Thymus (tissue), 11 donors: ENCODE measurements around the gene ZNF75A. TPM values are rescaled to one million over a fixed set of nuclear protein-coding genes. Genes with fewer than 3 reads are reported as not detected.
A peak's percentile ranks its signal among the peaks of the same experiment; 100 is the strongest.
"Not testable (repeated sequence)": the region's sequence is repeated elsewhere in the genome, so short reads cannot be mapped to it uniquely, and the experiment has no call there.

ENCODE experiments used
- DNase-seq, 9 donors: peaks; one replicate each; pipeline ENCODE4 v3.0.0-alpha.2; 2013; ENCODE audit warnings: low spot score in 9 of 9, low read depth in 6 of 9, missing footprints in 1 of 9
- H3K27ac ChIP-seq, 2 donors: one replicate each; pipeline ENCODE4 v1.5.1; 2013; ENCODE audit warnings: control low read depth in 1 of 2, low read depth in 1 of 2, low read length in 1 of 2, mild to moderate bottlenecking in 1 of 2, moderate library complexity in 1 of 2
- H3K27me3 ChIP-seq, 2 donors: one replicate each; pipeline ENCODE4 v1.5.1; 2013; ENCODE audit warnings: low read length in 1 of 2; ENCODE audit not compliant: control insufficient read depth in 2 of 2, insufficient read depth in 1 of 2
- H3K36me3 ChIP-seq, 2 donors: one replicate each; pipeline ENCODE4 v1.5.1; 2013; ENCODE audit warnings: low read length in 1 of 2, mild to moderate bottlenecking in 1 of 2, moderate library complexity in 1 of 2; ENCODE audit not compliant: control insufficient read depth in 2 of 2, insufficient read depth in 2 of 2
- H3K4me1 ChIP-seq, 2 donors: one replicate each; pipeline ENCODE4 v1.5.1; 2013; ENCODE audit warnings: low read length in 2 of 2; ENCODE audit not compliant: control insufficient read depth in 2 of 2, insufficient read depth in 2 of 2
- H3K4me3 ChIP-seq, 2 donors: one replicate each; pipeline ENCODE4 v1.5.1; 2013; ENCODE audit warnings: low read length in 2 of 2, control low read depth in 1 of 2, mild to moderate bottlenecking in 1 of 2
- H3K9me3 ChIP-seq, 2 donors: one replicate each; pipeline ENCODE4 v1.5.1; 2013; ENCODE audit warnings: low read length in 1 of 2, mild to moderate bottlenecking in 1 of 2; ENCODE audit not compliant: control insufficient read depth in 2 of 2, insufficient read depth in 1 of 2
- WGBS: extraction: QIAGEN DNeasy Blood & Tissue Kit; methylation state at CpG from one replicate; pipeline ENCODE4 v1.1.7; 2013; 5-methylcytosine and 5-hydroxymethylcytosine counted together
- polyA plus RNA-seq: library from polyadenylated mRNA; stranded (reverse); fragments of 200-250 nt; gene quantifications from one replicate; pipeline ENCODE4 v1.2.3, GENCODE V29; 2013
- total RNA-seq: library from RNA; stranded (reverse); fragments of 120-200 nt; gene quantifications from one replicate; pipeline ENCODE4 v1.2.4, GENCODE V29; 2013
- donor health status: healthy.

The ZNF75A gene
- total and polyA plus RNA-seq, 2 donors: 25.9 to 44.7 TPM

GRCh38 chr16:3266873-3267537 is 38.3 kb upstream of the ZNF75A start:
- 89% methylated on average over 5 of the region's 5 CpGs for WGBS
- peaks cover 4 to 15% of the 10 kb centered on the region in 2 donors for H3K4me1 ChIP-seq
- no peak for DNase-seq
- peaks cover 0 to 28% of the 10 kb centered on the region in 2 donors for H3K9me3 ChIP-seq
- H3K27ac ChIP-seq: no peak overlapping the region
- H3K4me3 ChIP-seq: no peak overlapping the region
- no peaks in the 10 kb centered on the region for H3K36me3 ChIP-seq
- peaks cover 0 to 3% of the 10 kb centered on the region in 2 donors for H3K27me3 ChIP-seq

- Histone ChIP-seq H3K36me3 (no peaks in the 10 kb centered on the region), H3K27ac (no peak overlapping the region), H3K4me1 (peaks cover 4 to 13% of the 10 kb centered on the region in 2 donors), H3K4me3 (no peak overlapping the region), H3K9me3 (peaks cover 0 to 29% of the 10 kb centered on the region in 2 donors), H3K27me3 (peaks cover 0 to 3% of the 10 kb centered on the region in 2 donors)
- no peak for DNase-seq
- 93% methylated on average over 1 of the region's 1 CpG for WGBS
Measured at GRCh38 chr16:3268294-3268693, 37.0 kb upstream of the ZNF75A start.

GRCh38 chr16:3270718-3271117 is 34.6 kb upstream of the ZNF75A start:
- peaks cover 0 to 12% of the 10 kb centered on the region in 2 donors for H3K9me3 ChIP-seq
- 94% methylated on average over 5 of the region's 5 CpGs for WGBS
- H3K27me3 ChIP-seq, H3K4me3 ChIP-seq, H3K27ac ChIP-seq, H3K36me3 ChIP-seq, DNase-seq, H3K4me1 ChIP-seq: not testable (repeated sequence)

- H3K27me3 ChIP-seq, H3K4me3 ChIP-seq, DNase-seq, H3K27ac ChIP-seq, H3K36me3 ChIP-seq, H3K4me1 ChIP-seq: not testable (repeated sequence)
- WGBS: 95% methylated on average over 22 of the region's 22 CpGs
- peaks cover 0 to 11% of the 10 kb centered on the region in 2 donors for H3K9me3 ChIP-seq
Measured at GRCh38 chr16:3271281-3271680, 34.0 kb upstream of the ZNF75A start.

- Histone ChIP-seq H3K4me1 (no peaks in the 10 kb centered on the region), H3K4me3 (no peak overlapping the region), H3K27ac (no peak overlapping the region), H3K9me3 (peaks cover 0 to 10% of the 10 kb centered on the region in 2 donors), H3K36me3 (no peaks in the 10 kb centered on the region), H3K27me3 (peaks cover 0 to 5% of the 10 kb centered on the region in 2 donors)
- WGBS: 76% methylated on average over 4 of the region's 4 CpGs
- DNase-seq: no peak
Measured at GRCh38 chr16:3274490-3274889, 30.8 kb upstream of the ZNF75A start.

GRCh38 chr16:3274947-3275346 is 30.4 kb upstream of the ZNF75A start:
- no peak for DNase-seq
- H3K27ac ChIP-seq: no peak overlapping the region
- H3K4me1 ChIP-seq: no peaks in the 10 kb centered on the region
- no peaks in the 10 kb centered on the region for H3K36me3 ChIP-seq
- no peak overlapping the region for H3K4me3 ChIP-seq
- peaks cover 0 to 5% of the 10 kb centered on the region in 2 donors for H3K27me3 ChIP-seq
- peaks cover 0 to 6% of the 10 kb centered on the region in 2 donors for H3K9me3 ChIP-seq

GRCh38 chr16:3276679-3277078 is 28.6 kb upstream of the ZNF75A start:
- no peak for DNase-seq
- 91% methylated on average over 5 of the region's 5 CpGs for WGBS
- Histone ChIP-seq H3K4me3 (no peak overlapping the region), H3K9me3 (peaks cover 0 to 6% of the 10 kb centered on the region in 2 donors), H3K36me3 (no peaks in the 10 kb centered on the region), H3K27me3 (peaks cover 0 to 5% of the 10 kb centered on the region in 2 donors), H3K4me1 (peaks cover 0 to 2% of the 10 kb centered on the region in 2 donors), H3K27ac (no peak overlapping the region)

- Histone ChIP-seq H3K27ac (no peak overlapping the region), H3K36me3 (peaks cover 14 to 15% of the 10 kb centered on the region in 2 donors), H3K4me1 (peaks cover 16 to 20% of the 10 kb centered on the region in 2 donors), H3K9me3 (peaks cover 3 to 25% of the 10 kb centered on the region in 2 donors), H3K27me3 (peaks cover 0 to 2% of the 10 kb centered on the region in 2 donors), H3K4me3 (no peak overlapping the region)
- DNase-seq: no peak
- WGBS: 98% methylated on average over 6 of the region's 6 CpGs
Measured at GRCh38 chr16:3281222-3281820, 24.0 kb upstream of the ZNF75A start.

GRCh38 chr16:3282103-3282729 is 23.1 kb upstream of the ZNF75A start:
- 15% methylated on average over 29 of the region's 29 CpGs for WGBS
- H3K4me1 ChIP-seq: peaks cover 16 to 20% of the 10 kb centered on the region in 2 donors
- H3K36me3 ChIP-seq: peaks cover 20 to 24% of the 10 kb centered on the region in 2 donors
- peak overlapping the region; percentile 99 for H3K27ac ChIP-seq
- peaks cover 0 to 2% of the 10 kb centered on the region in 2 donors for H3K27me3 ChIP-seq
- H3K9me3 ChIP-seq: peaks cover 6 to 31% of the 10 kb centered on the region in 2 donors
- peak in 4 of 9 donors; percentile 12 to 18 (median 13) for DNase-seq
- peak overlapping the region; percentile 80 to 83 for H3K4me3 ChIP-seq
